Measurements from ENCODE around the gene DHRS4.
"Not testable (repeated sequence)": the region's sequence is repeated elsewhere in the genome, so short reads cannot be mapped to it uniquely, and the experiment has no call there.

DHRS4 gene

GRCh38 chr14:23954965-23955364, 1.4 kb downstream of the DHRS4 start:
- not testable (repeated sequence) for H3K9me3 ChIP-seq (ENCODE audit: control insufficient read depth, low read length); H3K4me3 ChIP-seq (ENCODE audit: insufficient read depth, low read depth, low read length, poor library complexity, severe bottlenecking); H3K27me3 ChIP-seq (replicated peaks; ENCODE audit: control insufficient read depth, insufficient read depth, low read length, poor library complexity, severe bottlenecking); H3K36me3 ChIP-seq (ENCODE audit: control insufficient read depth, insufficient read depth, low read length); DNase-seq; H3K4me1 ChIP-seq (ENCODE audit: control insufficient read depth, insufficient read depth, low read length, poor library complexity, severe bottlenecking); H3K27ac ChIP-seq (ENCODE audit: insufficient read depth, low read length, poor library complexity, severe bottlenecking)

GRCh38 chr14:23955811-23956210, 2.2 kb downstream of the DHRS4 start:
- not testable (repeated sequence) for H3K36me3 ChIP-seq (ENCODE audit: control insufficient read depth, insufficient read depth, low read length); H3K27ac ChIP-seq (ENCODE audit: insufficient read depth, low read length, poor library complexity, severe bottlenecking); DNase-seq; H3K4me3 ChIP-seq (ENCODE audit: insufficient read depth, low read depth, low read length, poor library complexity, severe bottlenecking); H3K27me3 ChIP-seq (replicated peaks; ENCODE audit: control insufficient read depth, insufficient read depth, low read length, poor library complexity, severe bottlenecking); H3K9me3 ChIP-seq (ENCODE audit: control insufficient read depth, low read length); H3K4me1 ChIP-seq (ENCODE audit: control insufficient read depth, insufficient read depth, low read length, poor library complexity, severe bottlenecking)

DNA sequence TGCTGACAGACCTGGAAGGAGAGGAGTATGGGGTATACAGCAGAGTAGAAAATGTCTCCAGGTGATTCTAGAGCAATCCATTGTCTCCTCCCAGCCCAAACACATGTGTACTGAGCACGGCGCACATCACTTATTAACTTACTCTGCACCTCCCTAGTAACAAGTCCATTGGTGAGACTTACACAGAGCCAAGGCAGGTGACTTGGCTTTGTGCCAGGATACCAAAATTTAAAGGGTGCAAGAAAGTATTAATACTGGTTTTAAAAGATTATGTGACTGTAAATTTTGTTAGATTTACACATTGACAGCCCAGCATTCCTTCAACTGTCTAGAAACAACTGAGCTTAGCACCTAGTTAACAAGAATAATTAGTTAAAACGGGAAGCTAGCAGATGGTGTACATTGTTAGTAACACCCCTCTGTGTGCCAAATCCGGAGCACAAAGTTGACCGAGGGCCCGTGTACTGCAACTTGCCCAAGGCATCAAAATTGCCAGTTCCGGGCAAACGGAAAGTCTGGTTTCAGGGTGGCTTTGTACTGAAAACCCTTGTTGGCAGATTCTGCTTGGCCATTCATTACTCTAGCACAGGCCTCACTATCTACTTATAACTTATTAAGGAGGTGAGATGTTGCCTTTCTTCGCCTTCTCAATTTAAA, 4.5 kb downstream of the DHRS4 start:
- not testable (repeated sequence) for DNase-seq; H3K27ac ChIP-seq (ENCODE audit: insufficient read depth, low read length, poor library complexity, severe bottlenecking); H3K27me3 ChIP-seq (replicated peaks; ENCODE audit: control insufficient read depth, insufficient read depth, low read length, poor library complexity, severe bottlenecking); H3K9me3 ChIP-seq (ENCODE audit: control insufficient read depth, low read length); H3K4me1 ChIP-seq (ENCODE audit: control insufficient read depth, insufficient read depth, low read length, poor library complexity, severe bottlenecking); H3K36me3 ChIP-seq (ENCODE audit: control insufficient read depth, insufficient read depth, low read length); H3K4me3 ChIP-seq (ENCODE audit: insufficient read depth, low read depth, low read length, poor library complexity, severe bottlenecking)

DNA sequence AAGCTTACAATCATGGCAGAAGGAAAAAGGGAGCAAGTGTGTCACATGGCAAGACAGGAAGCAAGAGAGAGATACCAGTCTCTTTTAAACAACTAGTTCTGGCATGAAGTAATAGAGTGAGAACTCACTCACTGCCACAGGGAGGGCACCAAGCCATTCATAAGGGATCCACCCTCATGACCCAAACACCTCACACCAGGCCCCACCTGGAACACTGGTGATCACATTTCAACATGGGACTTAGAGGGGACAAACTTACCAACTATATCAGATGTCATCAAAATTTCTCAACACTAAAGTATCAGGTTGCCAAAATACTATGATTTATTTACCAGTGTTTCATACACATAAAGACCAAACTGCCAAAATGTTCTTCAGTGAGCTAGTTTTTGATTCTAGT, 7.3 kb downstream of the DHRS4 start:
- H3K27me3 ChIP-seq (replicated peaks; ENCODE audit: control insufficient read depth, insufficient read depth, low read length, poor library complexity, severe bottlenecking); H3K36me3 ChIP-seq (ENCODE audit: control insufficient read depth, insufficient read depth, low read length); H3K4me1 ChIP-seq (ENCODE audit: control insufficient read depth, insufficient read depth, low read length, poor library complexity, severe bottlenecking); H3K4me3 ChIP-seq (ENCODE audit: insufficient read depth, low read depth, low read length, poor library complexity, severe bottlenecking); DNase-seq; H3K9me3 ChIP-seq (ENCODE audit: control insufficient read depth, low read length); H3K27ac ChIP-seq (ENCODE audit: insufficient read depth, low read length, poor library complexity, severe bottlenecking): not testable (repeated sequence)

DNA sequence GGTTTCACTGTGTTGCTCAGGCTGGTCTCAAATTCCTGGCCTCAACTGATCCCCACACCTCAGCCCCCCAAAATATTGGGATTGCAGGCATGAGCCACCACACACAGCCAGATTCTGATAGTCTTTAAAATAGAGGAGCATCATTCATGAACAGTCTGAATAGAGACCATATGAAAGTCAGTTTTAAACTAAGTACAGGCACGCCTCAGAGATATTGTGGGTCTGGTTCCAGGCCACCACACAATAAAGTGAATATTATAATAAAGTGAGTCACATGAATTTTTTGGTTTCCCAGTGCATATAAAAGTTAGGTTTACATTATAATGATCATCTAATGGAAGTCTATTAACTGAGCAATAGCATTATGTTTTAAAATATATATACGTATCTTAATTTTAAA, 8.1 kb downstream of the DHRS4 start:
- not testable (repeated sequence) for H3K27me3 ChIP-seq (replicated peaks; ENCODE audit: control insufficient read depth, insufficient read depth, low read length, poor library complexity, severe bottlenecking); H3K36me3 ChIP-seq (ENCODE audit: control insufficient read depth, insufficient read depth, low read length); H3K27ac ChIP-seq (ENCODE audit: insufficient read depth, low read length, poor library complexity, severe bottlenecking); H3K4me1 ChIP-seq (ENCODE audit: control insufficient read depth, insufficient read depth, low read length, poor library complexity, severe bottlenecking); H3K9me3 ChIP-seq (ENCODE audit: control insufficient read depth, low read length); DNase-seq; H3K4me3 ChIP-seq (ENCODE audit: insufficient read depth, low read depth, low read length, poor library complexity, severe bottlenecking)

- not testable (repeated sequence) for H3K4me1 ChIP-seq (ENCODE audit: control insufficient read depth, insufficient read depth, low read length, poor library complexity, severe bottlenecking); H3K36me3 ChIP-seq (ENCODE audit: control insufficient read depth, insufficient read depth, low read length); H3K27ac ChIP-seq (ENCODE audit: insufficient read depth, low read length, poor library complexity, severe bottlenecking); DNase-seq; H3K9me3 ChIP-seq (ENCODE audit: control insufficient read depth, low read length); H3K27me3 ChIP-seq (replicated peaks; ENCODE audit: control insufficient read depth, insufficient read depth, low read length, poor library complexity, severe bottlenecking)
- peak overlapping the region; percentile 35 for H3K4me3 ChIP-seq (ENCODE audit: insufficient read depth, low read depth, low read length, poor library complexity, severe bottlenecking)
Observed at GRCh38 chr14:23969130-23969480, 15.5 kb downstream of the DHRS4 start.

DNA sequence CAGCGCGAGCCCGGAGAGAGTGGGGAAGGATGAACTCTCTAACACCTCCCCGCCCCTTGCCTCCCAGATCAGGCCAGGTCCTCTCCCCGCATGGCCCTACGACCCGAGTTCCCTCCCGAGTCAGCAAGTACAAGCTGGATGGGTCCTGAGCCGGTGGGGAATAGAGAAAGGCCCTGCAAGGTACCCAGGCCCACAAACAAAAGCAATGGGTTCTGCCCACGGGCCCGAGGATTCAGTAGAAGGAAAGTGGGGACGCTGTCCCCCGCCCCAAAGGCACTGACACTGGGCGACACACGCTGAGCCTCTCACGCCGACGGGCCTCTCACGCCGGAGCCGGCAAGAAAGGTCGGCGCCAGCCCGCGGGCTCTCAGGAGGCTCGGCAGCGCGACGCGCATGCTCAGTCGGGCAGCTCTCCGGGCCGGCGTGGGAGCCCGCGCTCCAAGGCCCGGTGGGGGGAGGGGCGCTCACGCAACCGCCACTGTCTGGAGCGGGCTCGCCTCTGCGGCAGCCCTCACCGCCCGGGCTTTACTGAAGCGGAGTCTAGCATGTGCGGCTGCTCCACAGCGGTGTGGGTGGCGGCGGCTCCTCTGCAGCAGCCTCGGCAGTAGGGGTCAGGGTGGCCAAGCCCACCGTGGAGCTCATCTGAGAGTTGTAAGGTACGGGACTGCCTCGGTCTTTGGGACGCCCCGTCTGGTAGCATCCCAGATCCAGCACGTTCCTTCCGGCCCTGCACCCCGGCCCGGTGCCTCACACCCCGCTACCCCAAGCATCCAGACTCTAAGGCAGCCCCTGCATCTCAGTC, 16.1 kb downstream of the DHRS4 start:
- peak overlapping the region; percentile 35 for H3K4me3 ChIP-seq (ENCODE audit: insufficient read depth, low read depth, low read length, poor library complexity, severe bottlenecking)
- peak; percentile 14 to 35 (median 31) for DNase-seq
- H3K9me3 ChIP-seq (ENCODE audit: control insufficient read depth, low read length); H3K36me3 ChIP-seq (ENCODE audit: control insufficient read depth, insufficient read depth, low read length); H3K27me3 ChIP-seq (replicated peaks; ENCODE audit: control insufficient read depth, insufficient read depth, low read length, poor library complexity, severe bottlenecking); H3K4me1 ChIP-seq (ENCODE audit: control insufficient read depth, insufficient read depth, low read length, poor library complexity, severe bottlenecking); H3K27ac ChIP-seq (ENCODE audit: insufficient read depth, low read length, poor library complexity, severe bottlenecking): not testable (repeated sequence)

DNA sequence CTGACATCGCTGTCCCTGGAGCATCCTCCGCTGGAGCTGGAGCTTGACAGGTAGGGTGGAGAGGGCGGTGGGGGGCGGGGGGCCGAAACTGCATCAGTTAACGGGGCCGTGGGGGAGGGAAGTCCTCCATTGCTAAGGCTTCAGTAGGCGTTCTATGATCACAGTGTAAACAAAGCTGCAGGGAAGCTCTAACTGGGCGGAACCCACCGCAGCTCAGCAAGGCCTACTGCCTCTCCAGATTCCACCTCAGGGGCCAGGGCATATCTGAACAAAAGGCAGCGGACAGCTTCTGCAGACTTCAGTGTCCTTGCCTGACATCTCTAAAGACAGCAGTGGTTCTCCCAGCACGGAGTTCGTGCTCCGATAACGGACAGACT, 16.7 kb downstream of the DHRS4 start:
- H3K9me3 ChIP-seq (ENCODE audit: control insufficient read depth, low read length); DNase-seq; H3K36me3 ChIP-seq (ENCODE audit: control insufficient read depth, insufficient read depth, low read length); H3K4me1 ChIP-seq (ENCODE audit: control insufficient read depth, insufficient read depth, low read length, poor library complexity, severe bottlenecking); H3K4me3 ChIP-seq (ENCODE audit: insufficient read depth, low read depth, low read length, poor library complexity, severe bottlenecking); H3K27me3 ChIP-seq (replicated peaks; ENCODE audit: control insufficient read depth, insufficient read depth, low read length, poor library complexity, severe bottlenecking); H3K27ac ChIP-seq (ENCODE audit: insufficient read depth, low read length, poor library complexity, severe bottlenecking): not testable (repeated sequence)

DNA sequence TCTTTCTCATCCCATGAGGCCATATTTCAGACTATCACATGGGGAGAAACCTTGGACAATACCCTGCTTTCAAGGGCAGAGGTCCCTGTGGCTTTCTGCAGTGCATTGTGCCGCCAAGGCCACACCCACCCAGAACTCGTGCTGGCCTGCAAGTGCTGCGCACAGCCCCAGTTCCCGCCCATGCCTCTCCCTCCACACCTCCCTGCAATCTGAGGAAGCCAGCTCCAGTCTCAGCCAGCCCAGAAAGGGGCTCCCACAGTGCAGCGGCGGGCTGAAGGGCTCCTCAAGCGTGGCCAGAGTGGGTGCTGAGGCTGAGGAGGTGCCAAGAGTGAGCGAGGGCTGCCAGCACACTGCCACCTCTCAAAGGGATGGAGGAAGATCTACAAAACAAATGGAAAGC, 19.6 kb downstream of the DHRS4 start:
- H3K27ac ChIP-seq (ENCODE audit: insufficient read depth, low read length, poor library complexity, severe bottlenecking); H3K36me3 ChIP-seq (ENCODE audit: control insufficient read depth, insufficient read depth, low read length); H3K9me3 ChIP-seq (ENCODE audit: control insufficient read depth, low read length); H3K4me1 ChIP-seq (ENCODE audit: control insufficient read depth, insufficient read depth, low read length, poor library complexity, severe bottlenecking); H3K27me3 ChIP-seq (replicated peaks; ENCODE audit: control insufficient read depth, insufficient read depth, low read length, poor library complexity, severe bottlenecking); H3K4me3 ChIP-seq (ENCODE audit: insufficient read depth, low read depth, low read length, poor library complexity, severe bottlenecking); DNase-seq: not testable (repeated sequence)

GRCh38 chr14:23974041-23974440, 20.5 kb downstream of the DHRS4 start:
- not testable (repeated sequence) for H3K4me3 ChIP-seq (ENCODE audit: insufficient read depth, low read depth, low read length, poor library complexity, severe bottlenecking); H3K27ac ChIP-seq (ENCODE audit: insufficient read depth, low read length, poor library complexity, severe bottlenecking); H3K36me3 ChIP-seq (ENCODE audit: control insufficient read depth, insufficient read depth, low read length); H3K27me3 ChIP-seq (replicated peaks; ENCODE audit: control insufficient read depth, insufficient read depth, low read length, poor library complexity, severe bottlenecking); H3K9me3 ChIP-seq (ENCODE audit: control insufficient read depth, low read length); DNase-seq; H3K4me1 ChIP-seq (ENCODE audit: control insufficient read depth, insufficient read depth, low read length, poor library complexity, severe bottlenecking)
